Testis (tissue), 2 donors: ENCODE data around the gene PDGFC.

Experiments used
- POLR2A ChIP-seq: fragments of 450-650 bp; IDR thresholded peaks from one replicate; pipeline ENCODE4 v1.6.1; 2017; ENCODE audit warnings: antibody characterized with exemption, mild to moderate bottlenecking, moderate library complexity
- TF ChIP-seq, protein P1 (sequence below), 3 experiments: fragments of 450-650 bp in 2 of 3; fragments of 200-600 bp in 1 of 3; sonication (generic) in 1 of 3; IDR thresholded peaks; one replicate each; pipeline ENCODE4 v1.5.1; 2016 to 2019; ENCODE audit warnings: antibody characterized with exemption in 3 of 3, mild to moderate bottlenecking in 2 of 3, moderate library complexity in 1 of 3

GRCh38 chr4:156832886-156833285 lies 138.7 kb downstream of the PDGFC start:
- TF ChIP-seq, protein P1, sequence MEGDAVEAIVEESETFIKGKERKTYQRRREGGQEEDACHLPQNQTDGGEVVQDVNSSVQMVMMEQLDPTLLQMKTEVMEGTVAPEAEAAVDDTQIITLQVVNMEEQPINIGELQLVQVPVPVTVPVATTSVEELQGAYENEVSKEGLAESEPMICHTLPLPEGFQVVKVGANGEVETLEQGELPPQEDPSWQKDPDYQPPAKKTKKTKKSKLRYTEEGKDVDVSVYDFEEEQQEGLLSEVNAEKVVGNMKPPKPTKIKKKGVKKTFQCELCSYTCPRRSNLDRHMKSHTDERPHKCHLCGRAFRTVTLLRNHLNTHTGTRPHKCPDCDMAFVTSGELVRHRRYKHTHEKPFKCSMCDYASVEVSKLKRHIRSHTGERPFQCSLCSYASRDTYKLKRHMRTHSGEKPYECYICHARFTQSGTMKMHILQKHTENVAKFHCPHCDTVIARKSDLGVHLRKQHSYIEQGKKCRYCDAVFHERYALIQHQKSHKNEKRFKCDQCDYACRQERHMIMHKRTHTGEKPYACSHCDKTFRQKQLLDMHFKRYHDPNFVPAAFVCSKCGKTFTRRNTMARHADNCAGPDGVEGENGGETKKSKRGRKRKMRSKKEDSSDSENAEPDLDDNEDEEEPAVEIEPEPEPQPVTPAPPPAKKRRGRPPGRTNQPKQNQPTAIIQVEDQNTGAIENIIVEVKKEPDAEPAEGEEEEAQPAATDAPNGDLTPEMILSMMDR (IDR thresholded peaks at IDR 0.05) = no peak
- no peak for TF ChIP-seq POLR2A
